ENCODE data around the gene CYBA.
"Not testable (repeated sequence)": the region's sequence is repeated elsewhere in the genome, so short reads cannot be mapped to it uniquely, and the experiment has no call there.

The CYBA gene

GRCh38 chr16:88609426-88609825, 41.4 kb downstream of the CYBA start:
- not testable (repeated sequence) for DNase-seq

GRCh38 chr16:88608076-88608475, 42.8 kb downstream of the CYBA start:
- DNase-seq, result no peak

GRCh38 chr16:88606148-88606757, 44.6 kb downstream of the CYBA start:
- DNase-seq, result no peak

GRCh38 chr16:88605186-88606147, 45.4 kb downstream of the CYBA start:
- no peak for DNase-seq

- no peak for DNase-seq
These were observed 48.8 kb downstream of the CYBA start for GRCh38 chr16:88602091-88602490.

GRCh38 chr16:88601313-88602036, 49.4 kb downstream of the CYBA start:
- DNase-seq, result no peak

- no peak for DNase-seq
These were observed 50.3 kb downstream of the CYBA start for GRCh38 chr16:88600539-88600896.

- no peak for DNase-seq
These were observed 50.9 kb downstream of the CYBA start for GRCh38 chr16:88599825-88600538.

GRCh38 chr16:88599092-88599733, 51.6 kb downstream of the CYBA start:
- DNase-seq, result no peak

GRCh38 chr16:88597856-88598491, 52.9 kb downstream of the CYBA start:
- DNase-seq, result no peak

GRCh38 chr16:88596483-88596882, 54.4 kb downstream of the CYBA start:
- DNase-seq, result no peak

- DNase-seq, result no peak
These were observed 54.9 kb downstream of the CYBA start for GRCh38 chr16:88595921-88596320.

- no peak for DNase-seq
These were observed 55.8 kb downstream of the CYBA start for GRCh38 chr16:88595101-88595500.

- DNase-seq, result no peak
These were observed 56.9 kb downstream of the CYBA start for GRCh38 chr16:88593910-88594309.

GRCh38 chr16:88593489-88593888, 57.4 kb downstream of the CYBA start:
- no peak for DNase-seq

All from GOT3 (cell line).